Middle frontal gyrus (tissue), 1 donor: ENCODE results near the gene CNIH1.
"Not testable (repeated sequence)": the region's sequence is repeated elsewhere in the genome, so short reads cannot be mapped to it uniquely, and the experiment has no call there.

Source experiments
- DNase-seq: peaks from one replicate; pipeline ENCODE4 v3.0.0-alpha.2; 2015; ENCODE audit warnings: low spot score; ENCODE audit errors: extremely low spot score

CNIH1 gene

GRCh38 chr14:54467280-54467679 lies 26.1 kb upstream of the CNIH1 start:
- DNase-seq = no peak

DNA sequence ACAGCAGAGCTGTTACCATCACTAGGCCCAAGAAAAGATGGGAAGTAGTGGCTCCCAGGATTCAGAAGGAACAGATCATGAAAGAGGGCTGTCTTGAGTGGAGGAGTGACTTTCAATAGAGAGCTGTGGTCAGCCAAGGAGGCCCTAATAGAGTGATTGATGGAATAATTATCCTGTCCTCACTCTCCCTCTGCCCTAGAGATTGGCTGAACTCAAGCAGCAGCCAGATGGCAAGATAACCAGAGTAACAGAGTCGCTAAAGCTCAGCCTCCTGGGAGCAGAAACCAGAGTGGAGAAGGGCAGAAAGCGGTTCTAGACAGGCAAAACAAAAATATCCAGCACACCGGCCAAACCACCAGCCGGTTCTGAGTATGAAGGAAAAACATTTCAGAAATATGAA lies 24.5 kb upstream of the CNIH1 start:
- no peak for DNase-seq

- DNase-seq = no peak
Observed at GRCh38 chr14:54462048-54462447, 20.9 kb upstream of the CNIH1 start.

- DNase-seq = no peak
Observed at GRCh38 chr14:54459106-54459505, 17.9 kb upstream of the CNIH1 start.

- not testable (repeated sequence) for DNase-seq
Observed at GRCh38 chr14:54458536-54458935, 17.4 kb upstream of the CNIH1 start.

DNA sequence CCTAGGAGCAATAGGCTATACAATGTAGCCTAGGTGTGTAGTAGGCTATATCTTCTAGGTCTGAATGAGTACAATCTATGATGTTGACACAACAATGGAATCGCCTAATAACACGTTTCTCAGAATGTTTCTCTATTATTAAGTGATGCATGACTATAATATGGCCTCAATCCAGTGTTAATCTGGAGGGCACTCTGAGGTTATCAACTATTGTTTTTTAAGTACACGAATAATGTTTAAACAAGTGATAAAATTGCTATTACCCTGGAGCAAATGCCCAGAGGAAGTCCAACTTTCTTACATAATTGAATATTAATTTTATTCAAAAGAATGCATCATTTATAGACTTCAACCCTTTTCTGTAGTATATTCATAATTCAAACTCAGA lies 16.4 kb upstream of the CNIH1 start:
- DNase-seq = no peak

DNA sequence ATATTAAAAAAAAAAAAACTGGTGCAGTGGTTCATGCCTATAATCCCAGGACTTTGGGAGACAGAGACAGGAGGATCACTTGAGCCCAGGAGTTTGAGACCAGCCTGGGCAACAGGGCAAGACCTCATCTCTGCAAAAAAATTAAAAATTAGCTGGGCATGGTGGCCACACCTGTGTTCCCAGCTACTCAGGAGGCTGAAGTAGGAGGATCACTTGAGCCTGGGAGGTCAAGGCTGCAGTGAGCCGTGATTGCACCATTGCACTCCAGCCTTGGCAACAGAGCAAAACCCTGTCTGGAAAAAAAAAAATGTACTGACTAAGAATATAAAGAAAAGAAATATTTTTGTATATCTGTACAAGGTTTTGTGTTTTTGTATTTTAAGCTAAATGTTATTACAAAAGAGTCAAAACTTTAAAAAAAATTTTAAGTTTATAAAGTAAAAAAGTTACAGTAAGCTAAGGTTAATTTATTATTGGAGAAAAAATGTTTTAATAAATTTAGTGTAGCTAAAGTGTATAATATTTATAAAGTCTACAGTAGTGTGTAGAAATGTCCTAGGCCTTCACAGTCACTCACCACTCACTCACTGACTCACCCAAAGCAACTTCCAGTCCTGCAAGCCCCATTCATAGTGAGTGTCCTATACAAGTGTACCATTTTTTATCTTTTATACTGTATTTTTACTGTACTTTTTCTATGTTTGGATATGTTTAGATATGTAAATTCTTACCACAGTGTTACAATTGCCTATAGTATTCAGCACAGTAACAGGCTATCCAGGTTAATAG lies 15.8 kb upstream of the CNIH1 start:
- DNase-seq = not testable (repeated sequence)

GRCh38 chr14:54455363-54455762 lies 14.2 kb upstream of the CNIH1 start:
- DNase-seq = no peak

- not testable (repeated sequence) for DNase-seq
Observed at GRCh38 chr14:54453990-54454389, 12.8 kb upstream of the CNIH1 start.

- DNase-seq = no peak
Observed at GRCh38 chr14:54453252-54453651, 12.1 kb upstream of the CNIH1 start.

DNA sequence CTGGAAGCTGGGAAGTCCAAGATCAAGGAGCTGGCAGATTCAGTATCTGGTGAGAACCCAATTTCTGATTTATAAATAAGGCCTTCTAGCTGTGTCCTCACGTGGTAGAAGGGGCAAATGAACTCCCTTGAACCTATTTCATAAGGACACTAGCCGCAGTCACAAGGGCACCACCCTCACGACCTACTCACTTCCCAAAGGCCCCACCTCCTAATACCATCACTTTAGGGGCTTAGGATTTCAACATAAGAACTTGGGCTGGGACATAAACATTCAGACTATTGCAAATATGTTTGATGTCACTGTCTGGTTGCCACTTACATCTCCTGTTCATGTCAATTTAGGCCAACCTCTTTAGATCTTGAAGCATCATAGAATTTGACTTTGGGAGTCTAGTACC lies 10.8 kb upstream of the CNIH1 start:
- DNase-seq = no peak

DNA sequence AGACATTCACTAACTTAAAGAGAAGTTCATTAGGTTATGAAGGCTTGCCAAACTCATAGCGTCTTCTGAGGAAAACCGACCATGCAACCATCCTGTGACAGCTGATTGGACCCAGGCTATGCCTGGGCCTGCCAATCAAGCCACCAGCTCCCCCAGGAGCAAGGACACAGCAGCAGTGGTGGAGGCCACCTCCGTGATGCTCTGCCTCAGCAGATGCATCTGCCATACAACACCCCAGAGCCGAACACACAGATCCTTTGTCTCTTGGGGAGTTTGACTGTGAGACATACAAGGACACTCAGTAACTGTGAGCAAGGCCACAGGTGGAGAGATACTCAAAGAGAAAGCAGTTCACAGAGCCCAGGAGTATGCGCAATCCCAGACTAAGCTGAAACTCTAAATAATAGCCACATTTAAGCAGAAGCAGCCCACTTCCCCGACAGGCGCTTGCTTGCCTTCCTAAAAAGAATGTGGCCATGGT lies 10.0 kb upstream of the CNIH1 start:
- no peak for DNase-seq

DNA sequence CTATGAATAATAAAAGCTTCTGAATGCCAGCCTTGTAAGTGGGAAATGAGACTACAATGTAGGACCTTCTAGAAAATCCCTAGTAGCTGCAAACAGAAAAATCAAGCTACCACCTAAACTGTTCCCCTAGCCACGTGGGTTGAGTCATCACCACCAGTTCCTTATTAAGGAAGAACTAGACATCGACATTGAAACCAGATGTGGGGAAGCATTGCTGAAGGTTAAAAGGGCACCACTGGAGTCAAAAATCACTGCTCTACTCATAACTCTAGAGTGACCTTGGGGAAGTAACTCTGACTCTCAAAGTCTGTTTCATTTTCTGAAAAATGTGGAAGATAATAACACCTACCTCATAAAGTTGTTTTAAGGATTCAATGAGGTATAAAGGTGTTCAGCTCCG lies 9.4 kb upstream of the CNIH1 start:
- no peak for DNase-seq

DNA sequence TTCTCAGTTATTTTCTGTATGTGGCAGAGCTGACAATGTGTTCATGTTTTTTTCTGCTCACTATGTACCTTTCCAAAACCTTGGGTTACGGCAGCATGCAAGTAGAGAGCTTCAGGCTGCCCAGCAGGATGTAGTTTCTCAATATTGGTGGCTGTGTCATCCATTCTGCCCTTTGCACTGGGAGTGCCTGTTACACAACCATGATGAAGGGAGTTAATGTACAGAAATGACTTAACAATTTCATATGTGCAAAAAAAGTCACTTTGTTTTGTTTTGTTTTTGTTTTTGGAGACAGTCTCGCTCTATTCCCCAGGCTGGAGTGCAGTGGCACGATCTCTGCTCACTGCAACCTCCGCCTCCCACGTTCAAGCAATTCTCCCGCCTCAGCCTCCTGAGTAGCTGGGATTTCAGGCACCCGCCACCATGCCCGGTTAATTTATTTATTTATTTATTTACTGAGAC lies 6.1 kb upstream of the CNIH1 start:
- DNase-seq = no peak

DNA sequence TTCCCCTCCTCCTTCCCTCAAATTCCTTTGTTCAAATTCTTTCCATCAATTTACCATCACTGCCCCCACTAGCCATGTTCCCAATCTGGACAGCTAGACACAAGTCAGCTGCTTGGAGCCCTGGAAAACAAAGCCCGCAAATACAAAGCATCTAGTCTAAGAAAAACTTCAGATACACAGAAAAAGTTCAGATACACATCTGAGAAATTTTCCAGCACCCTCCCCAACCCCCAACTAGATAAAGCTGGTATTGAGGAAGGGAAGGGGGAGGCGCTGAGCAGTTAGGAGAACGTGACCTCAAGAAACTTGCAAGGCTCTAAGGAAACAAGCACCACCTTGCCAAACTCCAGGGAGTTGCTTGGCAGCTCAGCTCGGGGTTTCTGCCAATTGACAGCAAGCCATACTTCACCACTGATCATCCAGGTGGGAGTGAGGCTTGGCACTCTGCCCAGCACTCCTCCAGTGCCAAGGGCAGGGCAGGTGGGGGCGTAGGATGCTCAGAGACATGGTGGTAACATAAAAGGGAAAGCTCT lies 5.1 kb upstream of the CNIH1 start:
- peak; percentile 23 for DNase-seq

GRCh38 chr14:54444681-54445080 lies 3.5 kb upstream of the CNIH1 start:
- no peak for DNase-seq

DNA sequence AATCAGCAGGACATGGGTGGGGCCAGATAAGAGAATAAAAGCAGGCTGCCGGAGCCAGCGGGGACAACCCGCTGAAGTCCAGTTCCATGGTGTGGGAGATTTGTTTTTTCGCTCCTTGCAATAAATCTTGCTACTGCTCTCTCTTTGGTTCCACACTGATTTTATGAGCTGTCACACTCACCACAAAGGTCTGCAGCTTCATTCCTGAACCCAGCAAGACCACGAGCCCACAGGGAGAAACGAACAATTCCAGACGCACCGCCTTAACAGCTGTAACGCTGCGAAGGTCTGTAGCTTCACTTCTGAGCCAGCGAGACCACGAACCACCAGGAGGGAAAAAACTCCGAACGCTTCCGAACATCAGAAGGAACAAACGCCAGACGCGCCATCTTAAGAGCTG lies 2.8 kb upstream of the CNIH1 start:
- DNase-seq = no peak

DNA sequence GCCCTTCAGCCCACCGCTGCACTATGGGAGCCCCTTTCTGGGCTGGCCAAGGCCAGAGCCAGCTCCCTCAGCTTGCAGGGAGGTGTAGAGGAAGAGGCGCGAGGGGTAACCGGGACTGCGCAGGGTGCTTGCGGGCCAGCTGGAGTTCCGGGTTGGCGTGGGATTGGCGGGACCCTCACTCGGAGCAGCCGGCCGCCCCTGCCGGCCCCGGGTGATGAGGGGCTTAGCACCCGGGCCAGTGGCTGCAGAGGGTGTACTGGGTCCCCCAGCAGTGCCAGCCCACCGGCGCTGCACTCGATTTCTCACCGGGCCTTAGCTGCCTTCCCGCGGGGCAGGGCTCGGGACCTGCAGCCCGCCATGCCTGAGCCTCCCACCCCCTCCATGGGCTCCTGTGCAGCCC lies 1.8 kb upstream of the CNIH1 start:
- not testable (repeated sequence) for DNase-seq

DNA sequence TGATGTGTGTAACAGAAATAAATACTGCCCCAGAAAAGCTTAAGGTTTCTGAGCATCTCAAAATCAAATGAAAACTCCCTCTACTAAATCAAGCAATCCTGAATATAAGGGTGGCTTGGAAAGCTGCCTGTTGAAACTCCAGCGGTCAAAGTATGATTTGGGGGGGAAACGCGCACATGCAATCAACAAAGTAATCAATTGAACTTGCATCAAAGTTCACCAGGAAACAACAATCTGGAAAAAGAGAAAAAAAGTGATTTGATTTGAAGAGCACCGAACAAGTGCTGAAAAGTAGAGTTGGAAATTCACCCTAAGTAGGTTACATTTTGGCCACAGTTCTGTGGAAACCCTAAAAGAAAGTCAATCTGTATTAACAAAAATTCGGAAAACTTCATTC lies 700 bp downstream of the CNIH1 start:
- DNase-seq = no peak

DNA sequence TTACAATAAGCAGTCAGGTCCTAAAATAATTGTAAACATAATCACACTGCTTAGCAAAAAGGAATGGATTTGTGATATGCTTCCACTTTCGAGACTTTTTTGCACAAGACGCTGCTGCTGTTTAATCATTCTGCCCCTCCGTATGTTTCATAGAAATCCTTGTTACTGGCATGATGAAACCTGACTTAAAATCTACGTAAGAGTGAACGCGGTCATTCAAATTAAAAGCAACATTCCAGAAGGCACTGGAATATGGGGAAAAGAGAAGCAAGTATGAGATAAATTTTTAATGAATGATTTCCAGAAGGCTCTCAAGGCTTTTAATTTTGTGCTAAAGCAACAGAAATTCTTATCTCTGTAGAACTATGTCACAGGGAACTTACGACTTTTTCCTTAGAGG lies 1.1 kb downstream of the CNIH1 start:
- no peak for DNase-seq

DNA sequence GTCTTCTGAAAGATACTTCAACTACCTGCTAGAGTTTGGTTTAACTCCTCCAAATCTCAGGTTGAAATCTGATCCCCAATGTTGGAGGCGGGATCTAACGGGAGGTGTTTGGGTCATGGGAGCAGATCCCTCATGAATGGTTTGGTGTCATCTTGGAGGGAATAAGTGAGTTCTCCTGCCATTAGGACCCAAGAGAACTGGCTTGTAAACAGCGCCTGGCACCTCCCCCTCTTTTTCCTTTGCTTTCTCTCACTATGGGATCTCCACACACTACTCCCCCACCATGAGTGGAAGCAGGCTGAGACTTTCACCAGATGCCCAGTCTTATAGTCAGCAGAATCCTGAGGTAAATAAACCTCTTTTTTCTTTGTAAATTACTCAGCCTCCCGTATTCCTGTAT lies 2.5 kb downstream of the CNIH1 start:
- DNase-seq = no peak

DNA sequence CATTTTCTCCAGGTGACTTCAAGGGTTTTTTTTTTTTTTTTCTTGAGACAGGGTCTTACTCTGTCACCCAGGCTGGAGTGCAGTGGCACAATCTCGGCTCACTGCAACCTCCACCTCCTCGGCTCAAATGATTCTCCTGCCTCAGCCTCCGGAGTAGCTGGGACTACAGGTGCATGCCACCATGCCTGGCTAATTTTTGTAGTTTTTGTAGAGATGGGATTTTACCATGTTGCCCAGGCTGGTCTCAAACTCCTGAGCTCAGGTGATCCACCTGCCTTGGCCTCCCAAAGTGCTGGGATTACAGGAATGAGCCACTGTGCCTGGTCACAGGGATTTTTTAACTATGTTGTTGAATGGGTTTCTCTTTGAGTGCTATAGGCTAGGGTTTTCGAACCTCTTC lies 3.2 kb downstream of the CNIH1 start:
- DNase-seq = not testable (repeated sequence)

GRCh38 chr14:54435500-54435981 lies 5.6 kb downstream of the CNIH1 start:
- no peak for DNase-seq
